ENCODE results near the gene OPHN1.

GRCh38 chrX:68358679-68359078 is 74.6 kb downstream of the OPHN1 start:
- no peak for TF ChIP-seq CTCF (IDR thresholded peaks at IDR 0.05 in 2 of 3, conservative IDR thresholded peaks at IDR 0.05 in 1 of 3; ENCODE audit: control insufficient read depth in 2 of 3, extremely low read depth in 1 of 3, insufficient read depth in 1 of 3, low read depth in 3 of 3, low read length in 3 of 3)
- no peak for TF ChIP-seq SMAD5 (IDR thresholded peaks at IDR 0.05; ENCODE audit: low read depth)
- TF ChIP-seq CHD2 (IDR thresholded peaks at IDR 0.05; ENCODE audit: borderline replicate concordance, low read depth, low read length): no peak
- TF ChIP-seq, protein P1, sequence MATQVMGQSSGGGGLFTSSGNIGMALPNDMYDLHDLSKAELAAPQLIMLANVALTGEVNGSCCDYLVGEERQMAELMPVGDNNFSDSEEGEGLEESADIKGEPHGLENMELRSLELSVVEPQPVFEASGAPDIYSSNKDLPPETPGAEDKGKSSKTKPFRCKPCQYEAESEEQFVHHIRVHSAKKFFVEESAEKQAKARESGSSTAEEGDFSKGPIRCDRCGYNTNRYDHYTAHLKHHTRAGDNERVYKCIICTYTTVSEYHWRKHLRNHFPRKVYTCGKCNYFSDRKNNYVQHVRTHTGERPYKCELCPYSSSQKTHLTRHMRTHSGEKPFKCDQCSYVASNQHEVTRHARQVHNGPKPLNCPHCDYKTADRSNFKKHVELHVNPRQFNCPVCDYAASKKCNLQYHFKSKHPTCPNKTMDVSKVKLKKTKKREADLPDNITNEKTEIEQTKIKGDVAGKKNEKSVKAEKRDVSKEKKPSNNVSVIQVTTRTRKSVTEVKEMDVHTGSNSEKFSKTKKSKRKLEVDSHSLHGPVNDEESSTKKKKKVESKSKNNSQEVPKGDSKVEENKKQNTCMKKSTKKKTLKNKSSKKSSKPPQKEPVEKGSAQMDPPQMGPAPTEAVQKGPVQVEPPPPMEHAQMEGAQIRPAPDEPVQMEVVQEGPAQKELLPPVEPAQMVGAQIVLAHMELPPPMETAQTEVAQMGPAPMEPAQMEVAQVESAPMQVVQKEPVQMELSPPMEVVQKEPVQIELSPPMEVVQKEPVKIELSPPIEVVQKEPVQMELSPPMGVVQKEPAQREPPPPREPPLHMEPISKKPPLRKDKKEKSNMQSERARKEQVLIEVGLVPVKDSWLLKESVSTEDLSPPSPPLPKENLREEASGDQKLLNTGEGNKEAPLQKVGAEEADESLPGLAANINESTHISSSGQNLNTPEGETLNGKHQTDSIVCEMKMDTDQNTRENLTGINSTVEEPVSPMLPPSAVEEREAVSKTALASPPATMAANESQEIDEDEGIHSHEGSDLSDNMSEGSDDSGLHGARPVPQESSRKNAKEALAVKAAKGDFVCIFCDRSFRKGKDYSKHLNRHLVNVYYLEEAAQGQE (IDR thresholded peaks at IDR 0.05; ENCODE audit: low read depth, low read length): no peak
- TF ChIP-seq CEBPB (IDR thresholded peaks at IDR 0.05; ENCODE audit: borderline replicate concordance in 1 of 2, low read depth in 2 of 2, low read length in 2 of 2): no peak
- no peak for TF ChIP-seq ELK1 (IDR thresholded peaks at IDR 0.05; ENCODE audit: low read depth, low read length)
- TF ChIP-seq POLR2A (IDR thresholded peaks at IDR 0.05; ENCODE audit: low read depth, low read length): no peak
